Measurements from ENCODE around the gene PCBD2. TPM values are rescaled to one million over a fixed set of nuclear protein-coding genes. Genes with fewer than 3 reads are reported as not detected.

PCBD2 gene
- total RNA-seq, 1 donor from 2014 or later: 11.5 TPM

- DNase-seq (no peak), ATAC-seq (ENCODE audit: low read depth) (no peak)
- intact Hi-C loops (cut with micrococcal nuclease): no loop called here
- TF ChIP-seq, protein P1, sequence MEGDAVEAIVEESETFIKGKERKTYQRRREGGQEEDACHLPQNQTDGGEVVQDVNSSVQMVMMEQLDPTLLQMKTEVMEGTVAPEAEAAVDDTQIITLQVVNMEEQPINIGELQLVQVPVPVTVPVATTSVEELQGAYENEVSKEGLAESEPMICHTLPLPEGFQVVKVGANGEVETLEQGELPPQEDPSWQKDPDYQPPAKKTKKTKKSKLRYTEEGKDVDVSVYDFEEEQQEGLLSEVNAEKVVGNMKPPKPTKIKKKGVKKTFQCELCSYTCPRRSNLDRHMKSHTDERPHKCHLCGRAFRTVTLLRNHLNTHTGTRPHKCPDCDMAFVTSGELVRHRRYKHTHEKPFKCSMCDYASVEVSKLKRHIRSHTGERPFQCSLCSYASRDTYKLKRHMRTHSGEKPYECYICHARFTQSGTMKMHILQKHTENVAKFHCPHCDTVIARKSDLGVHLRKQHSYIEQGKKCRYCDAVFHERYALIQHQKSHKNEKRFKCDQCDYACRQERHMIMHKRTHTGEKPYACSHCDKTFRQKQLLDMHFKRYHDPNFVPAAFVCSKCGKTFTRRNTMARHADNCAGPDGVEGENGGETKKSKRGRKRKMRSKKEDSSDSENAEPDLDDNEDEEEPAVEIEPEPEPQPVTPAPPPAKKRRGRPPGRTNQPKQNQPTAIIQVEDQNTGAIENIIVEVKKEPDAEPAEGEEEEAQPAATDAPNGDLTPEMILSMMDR (IDR thresholded peaks at IDR 0.05): no peak
- peaks cover 21% of the 10 kb centered on the region for H3K36me3 Mint-ChIP-seq (ENCODE audit: low read depth)
- H3K4me1 Mint-ChIP-seq: no peaks in the 10 kb centered on the region
- no peak within 1 kb of the TSS for H3K27ac Mint-ChIP-seq
- no peaks in the 10 kb centered on the region for H3K9me3 Mint-ChIP-seq
- CTCF ChIA-PET: no interaction called here
- no peak within 1 kb of the TSS for H3K4me3 Mint-ChIP-seq
- POLR2A ChIA-PET: no interaction called here
- no peaks in the 10 kb centered on the region for H3K27me3 Mint-ChIP-seq
These were observed 62.7 kb downstream of the PCBD2 start, which contains the start of gene CATSPER3 for GRCh38 chr5:134967607-134968006. Gene CATSPER3, plus strand, starts transcription at chr5:134967907. Its CDS starts 85 bp downstream, at chr5:134967992.

DNA sequence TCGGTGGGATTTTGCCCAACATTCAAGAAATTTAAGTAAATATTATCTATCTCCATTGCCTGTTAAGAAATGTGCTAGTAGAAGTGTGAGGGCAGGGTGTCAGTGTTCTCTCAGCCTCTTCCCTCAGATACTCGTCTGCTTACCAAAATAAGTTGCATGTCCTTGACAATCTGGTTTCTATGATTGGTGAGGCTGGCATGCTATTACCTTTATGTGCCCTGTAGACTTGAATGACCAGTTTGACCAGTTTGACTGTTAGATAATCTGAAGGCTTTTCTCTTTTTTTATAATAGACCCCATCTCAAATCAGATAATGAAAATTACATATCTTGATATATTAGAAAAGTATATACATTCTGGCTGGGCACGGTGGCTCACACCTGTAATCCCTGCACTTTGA is 63.1 kb downstream of the PCBD2 start:
- POLR2A ChIA-PET: no interaction called here
- Mint-ChIP-seq H3K9me3 (no peaks in the 10 kb centered on the region), H3K4me1 (no peaks in the 10 kb centered on the region), H3K27me3 (no peaks in the 10 kb centered on the region), H3K4me3 (no peak overlapping the region), H3K36me3 (ENCODE audit: low read depth) (peaks cover 19% of the 10 kb centered on the region), H3K27ac (no peak overlapping the region)
- ATAC-seq (ENCODE audit: low read depth) (no peak), DNase-seq (no peak)
- intact Hi-C loops (cut with micrococcal nuclease): no loop called here
- TF ChIP-seq, protein P1 (IDR thresholded peaks at IDR 0.05): no peak
- CTCF ChIA-PET: no interaction called here

- H3K4me3 Mint-ChIP-seq: no peak overlapping the region
- ATAC-seq (ENCODE audit: low read depth) (no peak), DNase-seq (no peak)
- TF ChIP-seq, protein P1 (IDR thresholded peaks at IDR 0.05): no peak
- intact Hi-C loops (cut with micrococcal nuclease): no loop called here
- H3K4me1 Mint-ChIP-seq: no peaks in the 10 kb centered on the region
- no peaks in the 10 kb centered on the region for H3K9me3 Mint-ChIP-seq
- ChIA-PET POLR2A (no interaction called here), CTCF (no interaction called here)
- H3K27ac Mint-ChIP-seq: no peak overlapping the region
- H3K27me3 Mint-ChIP-seq: no peaks in the 10 kb centered on the region
- H3K36me3 Mint-ChIP-seq (ENCODE audit: low read depth): peaks cover 16% of the 10 kb centered on the region
These were observed 64.2 kb downstream of the PCBD2 start for GRCh38 chr5:134969166-134969565.

DNA sequence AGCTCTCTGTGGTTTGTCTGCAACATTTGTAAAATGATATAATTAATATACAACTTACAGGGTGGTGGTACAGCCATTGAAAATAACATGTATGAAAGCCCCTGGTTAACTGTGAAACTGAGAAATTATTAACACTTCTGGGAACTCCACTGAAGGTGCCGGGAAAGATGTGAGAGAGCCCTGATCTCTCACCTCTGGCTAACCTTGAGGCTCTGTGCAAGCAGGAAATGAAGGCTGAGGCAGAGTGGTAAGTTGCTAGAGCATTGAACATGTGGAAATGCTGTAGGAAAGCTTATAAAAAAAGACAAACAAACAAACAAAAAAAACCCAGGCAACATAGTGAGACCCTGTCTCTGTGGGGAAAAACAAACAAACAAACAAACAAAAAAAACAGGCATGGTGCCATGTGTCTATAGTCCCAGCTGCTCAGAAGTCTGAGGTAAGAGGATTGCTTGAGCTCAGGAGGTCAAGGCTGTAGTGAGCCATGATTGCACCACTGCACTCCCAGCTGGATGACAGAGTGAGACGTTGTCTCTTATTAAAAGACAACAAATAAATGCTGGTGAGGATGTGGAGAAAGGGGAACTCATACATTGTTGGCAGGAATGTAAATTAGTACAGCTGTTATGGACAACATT is 70.3 kb downstream of the PCBD2 start:
- TF ChIP-seq, protein P1 (IDR thresholded peaks at IDR 0.05): no peak
- CTCF ChIA-PET: no interaction called here
- Mint-ChIP-seq H3K27me3 (no peaks in the 10 kb centered on the region), H3K4me3 (no peak overlapping the region), H3K36me3 (ENCODE audit: low read depth) (peaks cover 14% of the 10 kb centered on the region), H3K27ac (no peak overlapping the region), H3K4me1 (no peaks in the 10 kb centered on the region), H3K9me3 (peaks cover 18% of the 10 kb centered on the region)
- ATAC-seq (ENCODE audit: low read depth) (no peak), DNase-seq (no peak)
- POLR2A ChIA-PET: no interaction called here
- intact Hi-C loops (cut with micrococcal nuclease): no loop called here

GRCh38 chr5:134975843-134976242 is 70.9 kb downstream of the PCBD2 start:
- Mint-ChIP-seq H3K4me3 (no peak overlapping the region), H3K27ac (no peak overlapping the region), H3K36me3 (ENCODE audit: low read depth) (peaks cover 14% of the 10 kb centered on the region), H3K4me1 (no peaks in the 10 kb centered on the region), H3K27me3 (no peaks in the 10 kb centered on the region), H3K9me3 (peaks cover 18% of the 10 kb centered on the region)
- ChIA-PET POLR2A (no interaction called here), CTCF (no interaction called here)
- TF ChIP-seq, protein P1 (IDR thresholded peaks at IDR 0.05): no peak
- ATAC-seq (ENCODE audit: low read depth): no peak
- intact Hi-C loops (cut with micrococcal nuclease): no loop called here
- no peak for DNase-seq

All from activated B cell treated with CpG ODN at 0.5 μM for 24 hours (primary cell).